ENCODE measurements around the gene SUN3. TPM values are rescaled to one million over a fixed set of nuclear protein-coding genes. Genes with fewer than 3 reads are reported as not detected.

SUN3 gene
- total and polyA plus RNA-seq, 9 of the 15 experiments (the other 6 are each of a cell fraction or from before 2014, with no cell fraction given), result 0.04 to 0.06 TPM; not detected in 7

GRCh38 chr7:47952224-47952623, 76.7 kb downstream of the SUN3 start (continued):
- TF ChIP-seq SIN3B (IDR thresholded peaks at IDR 0.05; ENCODE audit: low read depth) (no peak), NCOA6 (IDR thresholded peaks at IDR 0.05) (no peak), ZNF277 (CRISPR knock-in tag; IDR thresholded peaks at IDR 0.05; ENCODE audit: borderline replicate concordance) (no peak), TAF9B (IDR thresholded peaks at IDR 0.05; ENCODE audit: partially characterized antibody) (no peak), IRF1 (CRISPR knock-in tag; IDR thresholded peaks at IDR 0.05; ENCODE audit: borderline replicate concordance) (no peak), MAFF (IDR thresholded peaks at IDR 0.05; ENCODE audit: low read length) (no peak), TAL1 (IDR thresholded peaks at IDR 0.05) (no peak), CHD1 (IDR thresholded peaks at IDR 0.05; ENCODE audit: low read length) (no peak), RREB1 (CRISPR knock-in tag; IDR thresholded peaks at IDR 0.05) (no peak), ARID4B (CRISPR knock-in tag; IDR thresholded peaks at IDR 0.05) (no peak)
